ENCODE measurements around the gene CCDC77.
"Not testable (repeated sequence)": the region's sequence is repeated elsewhere in the genome, so short reads cannot be mapped to it uniquely, and the experiment has no call there.

GRCh38 chr12:435737-436136 is 34.3 kb downstream of the CCDC77 start:
- not testable (repeated sequence) for TF ChIP-seq CTCF, EP300 (IDR thresholded peaks at IDR 0.05)

Measured in stomach (tissue), 4 donors.